ENCODE data around the gene FAM124A. TPM values are rescaled to one million over a fixed set of nuclear protein-coding genes. Genes with fewer than 3 reads are reported as not detected.
"Not testable (repeated sequence)": the region's sequence is repeated elsewhere in the genome, so short reads cannot be mapped to it uniquely, and the experiment has no call there.

Gene FAM124A
- total RNA-seq, 2 donors from 2014 or later: 5.5 to 11.2 TPM

DNA sequence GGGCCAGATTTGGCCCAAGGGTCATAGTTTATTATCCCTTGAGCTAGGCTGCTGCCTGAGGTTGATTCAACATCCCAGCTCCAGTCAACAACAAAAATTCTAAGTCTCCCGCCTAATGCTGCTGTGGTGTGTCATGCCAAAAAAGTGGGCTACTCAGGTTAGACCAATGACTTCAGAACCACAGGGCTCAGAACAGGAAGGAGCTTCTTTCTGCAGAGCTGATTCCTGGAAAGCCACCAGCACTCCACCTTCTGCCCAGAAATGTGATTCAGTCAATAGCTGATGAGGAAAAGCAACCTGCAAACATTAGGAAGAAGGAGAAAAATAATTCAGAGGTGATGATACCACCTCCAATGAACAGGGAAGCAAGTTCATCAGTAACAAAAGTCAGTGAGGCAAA, 61.2 kb downstream of the FAM124A start:
- no peaks in the 10 kb centered on the region for H3K9me3 ChIP-seq
- H3K36me3 ChIP-seq: no peaks in the 10 kb centered on the region
- WGBS: 100% methylated on average over 1 of the region's 1 CpG
- no peak for DNase-seq (ENCODE audit: low spot score)
- peaks cover 14% of the 10 kb centered on the region for H3K4me1 ChIP-seq (replicated peaks)
- no peaks in the 10 kb centered on the region for H3K27me3 ChIP-seq (replicated peaks; ENCODE audit: insufficient read depth)
- intact Hi-C loops (cut with DNase I): loop anchor here (10.0 kb wide), 1 partner anchor 451 kb away; no protein-coding TSS in a partner anchor
- TF ChIP-seq POLR2A (IDR thresholded peaks at IDR 0.05): no peak
- TF ChIP-seq, protein P1, sequence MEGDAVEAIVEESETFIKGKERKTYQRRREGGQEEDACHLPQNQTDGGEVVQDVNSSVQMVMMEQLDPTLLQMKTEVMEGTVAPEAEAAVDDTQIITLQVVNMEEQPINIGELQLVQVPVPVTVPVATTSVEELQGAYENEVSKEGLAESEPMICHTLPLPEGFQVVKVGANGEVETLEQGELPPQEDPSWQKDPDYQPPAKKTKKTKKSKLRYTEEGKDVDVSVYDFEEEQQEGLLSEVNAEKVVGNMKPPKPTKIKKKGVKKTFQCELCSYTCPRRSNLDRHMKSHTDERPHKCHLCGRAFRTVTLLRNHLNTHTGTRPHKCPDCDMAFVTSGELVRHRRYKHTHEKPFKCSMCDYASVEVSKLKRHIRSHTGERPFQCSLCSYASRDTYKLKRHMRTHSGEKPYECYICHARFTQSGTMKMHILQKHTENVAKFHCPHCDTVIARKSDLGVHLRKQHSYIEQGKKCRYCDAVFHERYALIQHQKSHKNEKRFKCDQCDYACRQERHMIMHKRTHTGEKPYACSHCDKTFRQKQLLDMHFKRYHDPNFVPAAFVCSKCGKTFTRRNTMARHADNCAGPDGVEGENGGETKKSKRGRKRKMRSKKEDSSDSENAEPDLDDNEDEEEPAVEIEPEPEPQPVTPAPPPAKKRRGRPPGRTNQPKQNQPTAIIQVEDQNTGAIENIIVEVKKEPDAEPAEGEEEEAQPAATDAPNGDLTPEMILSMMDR (IDR thresholded peaks at IDR 0.05): no peak
- TF ChIP-seq POLR2AphosphoS5 (IDR thresholded peaks at IDR 0.05): no peak
- no peak overlapping the region for H3K4me3 ChIP-seq
- H3K27ac ChIP-seq: no peak overlapping the region

DNA sequence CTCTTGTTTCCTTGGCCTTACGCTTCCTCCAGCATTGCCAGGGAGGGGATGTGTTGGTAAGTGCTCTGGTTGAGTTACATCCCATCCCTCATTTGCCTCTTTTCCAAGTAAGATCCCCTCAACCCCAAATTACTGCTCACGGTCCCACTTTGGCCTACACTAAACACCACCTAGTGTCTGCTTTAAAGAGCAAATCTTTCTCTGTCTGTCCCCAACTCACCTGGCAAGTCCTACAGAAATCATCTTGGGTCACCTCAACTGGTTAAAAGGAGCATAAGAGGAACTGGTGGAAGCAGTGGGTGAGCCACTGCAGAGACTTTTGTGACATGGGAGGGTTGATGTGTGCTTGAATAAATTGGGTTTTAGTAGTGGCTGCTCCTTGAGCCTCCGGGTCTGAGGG, 62.1 kb downstream of the FAM124A start:
- intact Hi-C loops (cut with DNase I): loop anchor here (10.0 kb wide), 1 partner anchor 450 kb away; no protein-coding TSS in a partner anchor
- H3K4me3 ChIP-seq: no peak overlapping the region
- no peak for DNase-seq (ENCODE audit: low spot score)
- no peak overlapping the region for H3K27ac ChIP-seq
- TF ChIP-seq POLR2AphosphoS5 (IDR thresholded peaks at IDR 0.05): no peak
- TF ChIP-seq, protein P1 (IDR thresholded peaks at IDR 0.05): no peak
- no peak for TF ChIP-seq POLR2A (IDR thresholded peaks at IDR 0.05)
- peaks cover 14% of the 10 kb centered on the region for H3K4me1 ChIP-seq (replicated peaks)
- H3K27me3 ChIP-seq (replicated peaks; ENCODE audit: insufficient read depth): no peaks in the 10 kb centered on the region
- H3K9me3 ChIP-seq: no peaks in the 10 kb centered on the region
- H3K36me3 ChIP-seq: no peaks in the 10 kb centered on the region
- WGBS: 89% methylated on average over 3 of the region's 3 CpGs

DNA sequence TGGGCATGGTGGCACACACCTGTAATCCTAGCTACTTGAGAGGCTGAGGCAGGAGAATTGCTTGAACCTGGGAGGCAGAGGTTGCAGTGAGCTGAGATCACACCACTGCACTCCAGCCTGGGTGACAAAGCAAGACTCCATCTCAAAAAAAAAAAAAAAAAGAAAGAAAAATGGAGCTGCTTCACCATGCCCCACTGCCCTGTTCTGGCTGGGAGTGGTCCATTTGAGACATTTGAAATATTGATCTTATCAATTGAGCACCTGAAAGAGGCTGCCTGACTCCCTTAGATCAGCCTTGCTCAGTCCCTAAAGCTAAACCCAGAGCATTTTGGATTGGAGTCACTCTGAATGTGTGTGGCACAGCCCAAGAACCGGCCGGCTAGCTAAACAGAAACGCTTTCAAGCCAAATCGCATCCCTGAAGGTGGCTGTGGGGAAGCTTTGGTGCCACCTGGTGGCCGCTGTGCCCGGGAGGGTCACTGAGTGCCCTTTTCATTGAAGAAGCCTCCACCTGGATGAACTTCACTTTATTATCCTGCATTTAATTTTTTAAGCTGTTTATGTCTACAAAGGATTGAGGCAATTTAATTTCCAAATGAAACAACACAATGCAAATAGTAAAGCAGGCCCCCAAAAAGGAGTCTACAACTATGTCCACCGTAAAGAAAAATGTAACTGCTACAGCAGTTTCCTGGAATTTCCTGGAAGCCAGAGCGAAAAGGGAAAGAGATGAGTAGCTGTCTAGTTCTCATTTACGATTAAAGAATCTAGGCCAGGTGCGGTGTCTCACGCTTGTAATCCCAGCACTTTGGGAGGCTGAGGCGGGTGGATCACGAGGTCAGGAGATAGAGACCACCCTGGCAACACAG, 64.2 kb downstream of the FAM124A start:
- TF ChIP-seq POLR2AphosphoS5 (IDR thresholded peaks at IDR 0.05): peak; percentile 62
- TF ChIP-seq POLR2A (IDR thresholded peaks at IDR 0.05): no peak
- TF ChIP-seq, protein P1 (IDR thresholded peaks at IDR 0.05): peak; percentile 83 to 99 (median 90)

DNA sequence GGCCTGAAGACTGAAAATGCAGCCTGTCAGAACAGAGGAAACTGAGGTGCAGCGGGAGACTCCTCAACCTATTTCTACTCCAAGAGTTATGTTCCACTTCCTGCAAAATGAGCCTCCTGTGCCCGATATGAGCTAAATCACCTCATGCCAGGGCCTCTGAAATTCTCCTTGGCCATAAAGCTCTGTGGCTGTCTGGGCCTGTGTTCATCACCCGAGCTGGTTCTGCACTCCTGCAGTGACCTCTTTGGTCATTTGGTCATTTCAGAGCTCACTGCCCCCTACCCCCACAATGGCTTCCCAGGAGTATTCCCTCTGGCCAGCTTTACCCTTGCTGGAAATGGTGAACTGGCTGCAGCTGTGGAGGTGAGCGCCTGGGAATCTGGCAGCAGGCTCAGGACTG, 65.6 kb downstream of the FAM124A start:
- Histone ChIP-seq H3K9me3 (no peaks in the 10 kb centered on the region), H3K36me3 (no peaks in the 10 kb centered on the region), H3K4me1 (replicated peaks) (no peaks in the 10 kb centered on the region), H3K27ac (no peak overlapping the region), H3K27me3 (replicated peaks; ENCODE audit: insufficient read depth) (no peaks in the 10 kb centered on the region), H3K4me3 (no peak overlapping the region)
- no peak for TF ChIP-seq POLR2A (IDR thresholded peaks at IDR 0.05)
- TF ChIP-seq POLR2AphosphoS5 (IDR thresholded peaks at IDR 0.05): no peak
- intact Hi-C loops (cut with DNase I): loop anchor here (2.0 to 10.0 kb wide), 2 partner anchors 139 to 447 kb away; no protein-coding TSS in a partner anchor
- DNase-seq (ENCODE audit: low spot score): no peak
- WGBS: 88% methylated on average over 4 of the region's 4 CpGs

More for the DNA sequence above, 64.2 kb downstream of the FAM124A start:
- Histone ChIP-seq H3K4me1 (replicated peaks) (no peaks in the 10 kb centered on the region), H3K27me3 (replicated peaks; ENCODE audit: insufficient read depth) (no peaks in the 10 kb centered on the region), H3K9me3 (no peaks in the 10 kb centered on the region), H3K27ac (no peak overlapping the region), H3K4me3 (no peak overlapping the region), H3K36me3 (no peaks in the 10 kb centered on the region)
- peak; percentile 84 for DNase-seq (ENCODE audit: low spot score)
- intact Hi-C loops (cut with DNase I): loop anchor here (1.0 to 10.0 kb wide), 3 partner anchors 65 to 448 kb away; no protein-coding TSS in a partner anchor
- 44% methylated on average over 13 of the region's 13 CpGs for WGBS

DNA sequence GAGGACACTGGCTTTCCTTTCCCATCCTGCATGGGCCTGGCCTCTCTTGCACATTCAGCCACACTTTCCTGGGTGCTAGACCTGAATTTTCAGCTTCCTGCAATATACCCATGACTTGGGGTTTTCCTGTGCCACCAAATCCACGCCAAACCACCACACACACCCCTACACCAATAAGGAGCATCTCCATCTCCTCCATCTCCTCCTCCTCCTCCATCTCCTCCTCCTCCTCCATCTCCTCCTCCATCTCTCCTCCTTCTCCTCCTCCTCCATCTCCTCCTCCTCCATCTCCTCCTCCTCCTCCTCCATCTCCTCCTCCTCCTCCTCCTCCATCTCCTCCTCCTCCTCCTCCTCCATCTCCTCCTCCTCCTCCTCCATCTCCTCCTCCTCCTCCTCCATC, 66.1 kb downstream of the FAM124A start:
- not testable (repeated sequence) for H3K27ac ChIP-seq; H3K27me3 ChIP-seq (replicated peaks; ENCODE audit: insufficient read depth); H3K4me3 ChIP-seq; H3K4me1 ChIP-seq (replicated peaks); H3K36me3 ChIP-seq; H3K9me3 ChIP-seq; DNase-seq (ENCODE audit: low spot score)
- intact Hi-C loops (cut with DNase I): loop anchor here (10.0 kb wide), 1 partner anchor 447 kb away; no protein-coding TSS in a partner anchor
- 80% methylated on average over 1 of the region's 1 CpG for WGBS
